WERI-Rb-1 (cell line): ENCODE data around the gene MAP4K4.

Source experiments
- DNase-seq: peaks from one replicate; pipeline ENCODE4 v3.0.0-alpha.2; 2020
- H3K27ac ChIP-seq: fragments of 250-450 bp; sonication (Bioruptor Pico); 2 replicates; pipeline ENCODE4 v1.5.1; 2020; ENCODE audit warnings: mild to moderate bottlenecking, moderate library complexity
- H3K27me3 ChIP-seq: fragments of 250-450 bp; sonication (Bioruptor Pico); 2 replicates; pipeline ENCODE4 v1.5.1; 2021; ENCODE audit warnings: mild to moderate bottlenecking, low read depth, moderate library complexity; ENCODE audit not compliant: insufficient read depth, severe bottlenecking
- H3K36me3 ChIP-seq: fragments of 250-450 bp; sonication (Bioruptor Pico); 2 replicates; pipeline ENCODE4 v1.5.1; 2020; ENCODE audit warnings: mild to moderate bottlenecking, moderate library complexity
- H3K4me3 ChIP-seq: 2 replicates; pipeline ENCODE4 v1.5.1; 2011; ENCODE audit warnings: low read depth, mild to moderate bottlenecking, control low read depth, low read length
- H3K9me3 ChIP-seq: fragments of 250-450 bp; sonication (Bioruptor Pico); 2 replicates; pipeline ENCODE4 v1.5.1; 2021; ENCODE audit warnings: mild to moderate bottlenecking, moderate library complexity; ENCODE audit not compliant: severe bottlenecking
- CTCF ChIP-seq: IDR thresholded peaks from 2 replicates; pipeline ENCODE4 v1.5.1; 2011; ENCODE audit warnings: low read depth, mild to moderate bottlenecking, control low read depth, inconsistent platforms, low read length

MAP4K4 gene

DNA sequence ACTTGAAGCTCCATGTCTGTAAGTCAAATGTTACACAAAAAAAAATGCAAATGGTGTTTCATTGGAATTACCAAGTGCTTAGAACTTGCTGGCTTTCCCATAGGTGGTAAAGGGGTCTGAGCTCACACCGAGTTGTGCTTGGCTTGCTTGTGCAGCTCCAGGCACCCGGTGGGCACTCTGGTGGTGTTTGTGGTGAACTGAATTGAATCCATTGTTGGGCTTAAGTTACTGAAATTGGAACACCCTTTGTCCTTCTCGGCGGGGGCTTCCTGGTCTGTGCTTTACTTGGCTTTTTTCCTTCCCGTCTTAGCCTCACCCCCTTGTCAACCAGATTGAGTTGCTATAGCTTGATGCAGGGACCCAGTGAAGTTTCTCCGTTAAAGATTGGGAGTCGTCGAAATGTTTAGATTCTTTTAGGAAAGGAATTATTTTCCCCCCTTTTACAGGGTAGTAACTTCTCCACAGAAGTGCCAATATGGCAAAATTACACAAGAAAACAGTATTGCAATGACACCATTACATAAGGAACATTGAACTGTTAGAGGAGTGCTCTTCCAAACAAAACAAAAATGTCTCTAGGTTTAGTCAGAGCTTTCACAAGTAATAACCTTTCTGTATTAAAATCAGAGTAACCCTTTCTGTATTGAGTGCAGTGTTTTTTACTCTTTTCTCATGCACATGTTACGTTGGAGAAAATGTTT, 196.3 kb downstream of the MAP4K4 start:
- no peak for TF ChIP-seq CTCF
- no peaks in the 10 kb centered on the region for H3K27me3 ChIP-seq
- no peak overlapping the region for H3K4me3 ChIP-seq
- no peak overlapping the region for H3K27ac ChIP-seq
- DNase-seq, result no peak
- peaks cover 31% of the 10 kb centered on the region for H3K36me3 ChIP-seq
- no peaks in the 10 kb centered on the region for H3K9me3 ChIP-seq

DNA sequence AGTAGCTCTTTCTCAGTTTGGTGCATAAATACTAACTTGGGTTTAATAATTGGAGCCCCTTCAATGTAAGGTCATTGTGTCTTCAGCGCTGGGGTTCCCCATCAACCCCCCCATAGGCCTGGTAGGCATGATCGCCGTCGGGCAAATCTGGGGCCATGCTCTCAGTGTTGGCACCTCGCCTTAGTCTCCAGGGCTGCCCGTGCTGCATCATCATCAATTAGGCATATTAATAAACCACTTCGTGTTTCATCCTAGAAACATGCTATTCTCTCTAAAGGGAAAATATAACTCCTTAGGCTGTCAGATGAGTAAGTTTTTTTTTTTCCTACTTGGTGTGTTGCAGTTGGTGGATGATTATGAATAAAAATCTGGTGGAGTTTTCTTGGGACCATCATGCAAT, 197.5 kb downstream of the MAP4K4 start:
- no peak for TF ChIP-seq CTCF
- Histone ChIP-seq H3K36me3 (peaks cover 20% of the 10 kb centered on the region), H3K27me3 (no peaks in the 10 kb centered on the region)

GRCh38 chr2:101895819-101896322, 198.4 kb downstream of the MAP4K4 start:
- no peaks in the 10 kb centered on the region for H3K27me3 ChIP-seq
- no peak for DNase-seq
- H3K36me3 ChIP-seq, result peaks cover 17% of the 10 kb centered on the region
- H3K9me3 ChIP-seq, result no peaks in the 10 kb centered on the region
- H3K27ac ChIP-seq, result no peak overlapping the region
- TF ChIP-seq CTCF, result no peak
- no peak overlapping the region for H3K4me3 ChIP-seq

More for the DNA sequence above, 197.5 kb downstream of the MAP4K4 start:
- Histone ChIP-seq H3K4me3 (no peak overlapping the region), H3K27ac (no peak overlapping the region), H3K9me3 (no peaks in the 10 kb centered on the region)
- DNase-seq, result no peak

- H3K4me3 ChIP-seq, result no peak overlapping the region
- H3K36me3 ChIP-seq, result peaks cover 8% of the 10 kb centered on the region
- DNase-seq, result no peak
- no peaks in the 10 kb centered on the region for H3K27me3 ChIP-seq
- TF ChIP-seq CTCF, result no peak
- H3K9me3 ChIP-seq, result peaks cover 4% of the 10 kb centered on the region
- no peak overlapping the region for H3K27ac ChIP-seq
Measured at GRCh38 chr2:101897301-101897700, 199.8 kb downstream of the MAP4K4 start.

DNA sequence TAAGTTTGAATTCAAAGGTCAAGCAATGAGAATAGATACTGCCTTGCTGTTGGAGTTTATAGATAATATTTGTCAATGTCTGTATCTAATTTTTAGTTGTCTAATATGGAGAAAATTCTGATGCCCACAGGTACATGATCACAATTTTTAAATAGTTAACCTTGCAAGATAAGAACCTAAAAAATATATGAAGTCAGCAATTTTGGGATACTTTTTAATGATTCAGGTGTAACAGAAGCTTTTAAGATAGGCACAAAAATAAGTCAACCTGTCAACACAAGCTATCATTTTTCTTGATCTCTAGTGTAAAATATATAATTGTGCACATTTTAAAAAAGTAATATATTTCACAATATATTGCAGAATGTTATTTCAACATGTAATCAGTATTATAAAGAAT, 201.8 kb downstream of the MAP4K4 start:
- H3K27me3 ChIP-seq, result no peaks in the 10 kb centered on the region
- peaks cover 4% of the 10 kb centered on the region for H3K9me3 ChIP-seq
- no peak overlapping the region for H3K27ac ChIP-seq
- H3K4me3 ChIP-seq, result no peak overlapping the region
- no peaks in the 10 kb centered on the region for H3K36me3 ChIP-seq
- TF ChIP-seq CTCF, result no peak
- DNase-seq, result no peak

DNA sequence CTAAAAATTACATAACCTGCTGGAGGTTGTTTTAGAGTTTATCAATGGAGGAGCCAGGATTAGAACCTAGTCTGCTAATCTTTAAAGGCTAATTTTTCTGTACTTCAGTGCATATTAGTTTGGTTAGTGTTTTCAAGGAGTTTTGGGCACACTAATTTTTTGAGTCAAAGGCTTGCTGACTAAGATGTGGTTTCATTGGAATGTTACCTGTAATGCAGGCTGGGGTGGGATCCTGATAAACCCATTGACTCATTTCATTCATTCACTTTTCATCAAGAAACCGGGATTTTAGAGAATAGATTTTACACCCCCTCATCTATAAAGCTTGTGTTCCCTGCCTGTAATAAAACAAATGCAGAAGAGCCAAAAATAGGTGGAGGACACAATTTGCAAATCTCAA, 202.4 kb downstream of the MAP4K4 start:
- H3K27me3 ChIP-seq, result no peaks in the 10 kb centered on the region
- H3K4me3 ChIP-seq, result no peak overlapping the region
- no peak for DNase-seq
- TF ChIP-seq CTCF, result no peak
- H3K9me3 ChIP-seq, result peaks cover 4% of the 10 kb centered on the region
- H3K36me3 ChIP-seq, result no peaks in the 10 kb centered on the region
- H3K27ac ChIP-seq, result no peak overlapping the region
